Measurements from ENCODE around the gene TEX19.
"Not testable (repeated sequence)": the region's sequence is repeated elsewhere in the genome, so short reads cannot be mapped to it uniquely, and the experiment has no call there.

TEX19 gene

GRCh38 chr17:82392209-82392920 lies 33.3 kb downstream of the TEX19 start:
- no peak for FAIRE-seq

GRCh38 chr17:82392941-82393340 lies 33.9 kb downstream of the TEX19 start:
- no peak for FAIRE-seq

- FAIRE-seq: no peak
These were observed 35.2 kb downstream of the TEX19 start for GRCh38 chr17:82394278-82394677.

- FAIRE-seq: no peak
These were observed 37.8 kb downstream of the TEX19 start for GRCh38 chr17:82396601-82397435.

- FAIRE-seq: no peak
These were observed 38.6 kb downstream of the TEX19 start for GRCh38 chr17:82397449-82398335.

- FAIRE-seq: no peak
These were observed 40.0 kb downstream of the TEX19 start for GRCh38 chr17:82399041-82399441.

- no peak for FAIRE-seq
These were observed 40.6 kb downstream of the TEX19 start for GRCh38 chr17:82399601-82400101.

- FAIRE-seq: no peak
These were observed 41.2 kb downstream of the TEX19 start for GRCh38 chr17:82400206-82400605.

- FAIRE-seq: no peak
These were observed 41.8 kb downstream of the TEX19 start for GRCh38 chr17:82400830-82401229.

GRCh38 chr17:82402865-82403264 lies 43.8 kb downstream of the TEX19 start:
- FAIRE-seq: no peak

GRCh38 chr17:82403662-82404660 lies 44.9 kb downstream of the TEX19 start:
- no peak for FAIRE-seq

- no peak for FAIRE-seq
These were observed 46.0 kb downstream of the TEX19 start for GRCh38 chr17:82405051-82405450.

- no peak for FAIRE-seq
These were observed 47.2 kb downstream of the TEX19 start for GRCh38 chr17:82406131-82406671.

GRCh38 chr17:82407255-82407654 lies 48.2 kb downstream of the TEX19 start:
- FAIRE-seq: no peak

- FAIRE-seq: no peak
These were observed 49.4 kb downstream of the TEX19 start for GRCh38 chr17:82408288-82408937.

- no peak for FAIRE-seq
These were observed 49.9 kb downstream of the TEX19 start for GRCh38 chr17:82408938-82409318.

- FAIRE-seq: no peak
These were observed 51.1 kb downstream of the TEX19 start for GRCh38 chr17:82410014-82410716.

GRCh38 chr17:82411396-82412053 lies 52.5 kb downstream of the TEX19 start:
- no peak for FAIRE-seq

- not testable (repeated sequence) for FAIRE-seq
These were observed 53.0 kb downstream of the TEX19 start for GRCh38 chr17:82412081-82412480.

Data from endometrium (tissue), 2 donors.